CD14-positive monocyte (primary cell): Measurements from ENCODE around the gene SPRED2. TPM values are rescaled to one million over a fixed set of nuclear protein-coding genes. Genes with fewer than 3 reads are reported as not detected.

ENCODE experiments used
- DNase-seq, 3 donors: peaks; one replicate each; pipeline ENCODE4 v3.0.0-alpha.2; 2011 to 2022
- H2AFZ ChIP-seq: 2 replicates; pipeline ENCODE4 v1.6.0; 2012; ENCODE audit warnings: mild to moderate bottlenecking, low read depth, low read length, inconsistent platforms; ENCODE audit not compliant: insufficient read depth, poor library complexity, severe bottlenecking
- H3K27ac ChIP-seq, 2 donors: 1 replicate in 1 of 2; 2 replicates in 1 of 2; pipeline ENCODE4 v1.5.1; 2012 to 2013; ENCODE audit warnings: low read length in 2 of 2, control low read depth in 1 of 2, inconsistent platforms in 1 of 2, low read depth in 1 of 2, mild to moderate bottlenecking in 1 of 2
- H3K27me3 ChIP-seq, 2 donors: one replicate each; pipeline versions ENCODE4 v1.6.0 to v1.6.1; 2011 to 2013; ENCODE audit warnings: low read length in 2 of 2; ENCODE audit not compliant: control insufficient read depth in 2 of 2, insufficient read depth in 2 of 2
- H3K36me3 ChIP-seq, 2 donors: replicated peaks in 1 of 2; 1 replicate in 1 of 2; 2 replicates in 1 of 2; pipeline versions ENCODE4 v1.5.1 to v1.6.1; 2012 to 2013; ENCODE audit warnings: low read length in 2 of 2, control low read depth in 1 of 2, inconsistent platforms in 1 of 2, mild to moderate bottlenecking in 1 of 2; ENCODE audit not compliant: insufficient read depth in 2 of 2, control insufficient read depth in 1 of 2
- H3K4me1 ChIP-seq, 2 donors: 1 replicate in 1 of 2; 2 replicates in 1 of 2; pipeline versions ENCODE4 v1.5.1 to v1.6.1; 2012 to 2013; ENCODE audit warnings: low read length in 2 of 2, control low read depth in 1 of 2, inconsistent platforms in 1 of 2, mild to moderate bottlenecking in 1 of 2, moderate library complexity in 1 of 2; ENCODE audit not compliant: insufficient read depth in 2 of 2, control insufficient read depth in 1 of 2
- H3K4me2 ChIP-seq: replicated peaks from 2 replicates; pipeline ENCODE3; 2012; ENCODE audit warnings: low read length, moderate library complexity, mild to moderate bottlenecking; ENCODE audit not compliant: poor library complexity, severe bottlenecking; ENCODE audit errors: extremely low read depth
- H3K4me3 ChIP-seq, 3 experiments: fragments of 200-600 bp in 1 of 3; sonication (generic) in 1 of 3; replicated peaks in 1 of 3; 1 replicate in 2 of 3; 2 replicates in 1 of 3; pipeline ENCODE4 v1.5.1; 2011 to 2013; ENCODE audit warnings: low read length in 3 of 3, mild to moderate bottlenecking in 3 of 3, control low read depth in 2 of 3, low read depth in 2 of 3, inconsistent platforms in 1 of 3, moderate library complexity in 1 of 3
- H3K79me2 ChIP-seq: 2 replicates; pipeline ENCODE4 v1.6.0; 2012; ENCODE audit warnings: mild to moderate bottlenecking, control low read depth, inconsistent platforms, low read length, moderate library complexity; ENCODE audit not compliant: insufficient read depth
- H3K9ac ChIP-seq: 2 replicates; pipeline ENCODE4 v1.6.0; 2017; ENCODE audit warnings: low read length, mild to moderate bottlenecking; ENCODE audit not compliant: insufficient read depth, poor library complexity, severe bottlenecking
- H3K9me3 ChIP-seq, 2 donors: replicated peaks in 1 of 2; 1 replicate in 1 of 2; 2 replicates in 1 of 2; pipeline versions ENCODE4 v1.5.1 to v1.6.1; 2012 to 2013; ENCODE audit warnings: low read length in 2 of 2, control low read depth in 1 of 2; ENCODE audit not compliant: control insufficient read depth in 1 of 2, insufficient read depth in 1 of 2
- H4K20me1 ChIP-seq: 2 replicates; pipeline ENCODE4 v1.6.0; 2012; ENCODE audit warnings: mild to moderate bottlenecking, low read length, control low read depth, moderate library complexity; ENCODE audit not compliant: insufficient read depth
- H3K27ac Mint-ChIP-seq, 7 donors: one replicate each; pipeline ENCODE4 v1.8.0; 2020; ENCODE audit warnings: mild to moderate bottlenecking in 7 of 7, mixed read lengths in 7 of 7, moderate library complexity in 6 of 7, inconsistent platforms in 2 of 7
- H3K27me3 Mint-ChIP-seq, 3 donors: one replicate each; pipeline ENCODE4 v1.8.0; 2021 to 2022; ENCODE audit warnings: low read depth in 3 of 3, mild to moderate bottlenecking in 3 of 3, mixed read lengths in 3 of 3, moderate library complexity in 3 of 3, inconsistent platforms in 1 of 3
- H3K36me3 Mint-ChIP-seq, 2 donors: one replicate each; pipeline ENCODE4 v1.8.0; 2020; ENCODE audit warnings: mixed read lengths in 2 of 2, inconsistent platforms in 1 of 2, mild to moderate bottlenecking in 1 of 2
- H3K4me1 Mint-ChIP-seq: one replicate; pipeline ENCODE4 v1.8.0; 2020; ENCODE audit warnings: mild to moderate bottlenecking, mixed read lengths
- H3K4me3 Mint-ChIP-seq, 2 donors: one replicate each; pipeline ENCODE4 v1.8.0; 2020; ENCODE audit warnings: mild to moderate bottlenecking in 2 of 2, mixed read lengths in 2 of 2, moderate library complexity in 1 of 2
- H3K9me3 Mint-ChIP-seq, 7 donors: one replicate each; pipeline ENCODE4 v1.8.0; 2020 to 2022; ENCODE audit warnings: mixed read lengths in 7 of 7, mild to moderate bottlenecking in 6 of 7, moderate library complexity in 6 of 7, inconsistent platforms in 2 of 7
- CTCF ChIP-seq: fragments of 200-600 bp; IDR thresholded peaks from one replicate; pipeline ENCODE4 v1.8.0; 2022; ENCODE audit warnings: antibody characterized with exemption, mild to moderate bottlenecking
- WGBS: methylation state at CpG from one replicate; pipeline ENCODE4 v1.1.5; 2013; ENCODE audit warnings: missing lambda C conversion rate; ENCODE audit not compliant: insufficient coverage; 5-methylcytosine and 5-hydroxymethylcytosine counted together
- intact Hi-C, 2 donors: fragments of 100-400 bp; cut with micrococcal nuclease; formaldehyde crosslinking; loops; one replicate each; pipeline versions ENCODE4 v1.15.0 to v1.15.1; 2023
- polyA plus RNA-seq, 3 donors: library from polyadenylated mRNA; depleted of rRNA in 1 of 3; unstranded in 2 of 3; stranded (reverse) in 1 of 3; fragments of 300-500 nt in 2 of 3; fragments of >200 nt in 1 of 3; fragmentation: Illumina TruSeq in 2 of 3; gene quantifications; 1 replicate in 2 of 3; 2 replicates in 1 of 3; pipeline ENCODE4 v1.2.3, GENCODE V29; 2012 to 2021

The SPRED2 gene
- polyA plus RNA-seq, 3 donors = 0.20 to 2.0 (median 0.33) TPM

GRCh38 chr2:65357095-65357958 lies 75.1 kb downstream of the SPRED2 start:
- intact Hi-C loops = no loop called here
- H3K27me3 ChIP-seq = no peaks in the 10 kb centered on the region
- H3K4me3 Mint-ChIP-seq = no peak overlapping the region
- peaks cover 9 to 21% of the 10 kb centered on the region in 2 donors for H3K4me1 ChIP-seq
- no peak overlapping the region for H3K9ac ChIP-seq
- no peaks in the 10 kb centered on the region for H3K9me3 Mint-ChIP-seq
- TF ChIP-seq CTCF = no peak
- no peak overlapping the region for H3K4me2 ChIP-seq
- no peak overlapping the region for H3K27ac Mint-ChIP-seq
- no peaks in the 10 kb centered on the region for H4K20me1 ChIP-seq
- H3K9me3 ChIP-seq = no peaks in the 10 kb centered on the region
- no peak overlapping the region for H3K4me3 ChIP-seq
- WGBS = 92% methylated on average over 4 of the region's 9 CpGs
- H3K27ac ChIP-seq = no peak overlapping the region
- no peak overlapping the region for H2AFZ ChIP-seq
- peaks cover 24% of the 10 kb centered on the region for H3K4me1 Mint-ChIP-seq
- H3K27me3 Mint-ChIP-seq = peaks cover 0 to 3% (median 0%) of the 10 kb centered on the region in 3 donors
- no peaks in the 10 kb centered on the region for H3K79me2 ChIP-seq
- no peaks in the 10 kb centered on the region for H3K36me3 ChIP-seq
- DNase-seq = no peak
- no peaks in the 10 kb centered on the region for H3K36me3 Mint-ChIP-seq

- H3K27ac ChIP-seq = no peak overlapping the region
- H3K79me2 ChIP-seq = no peaks in the 10 kb centered on the region
- H3K9ac ChIP-seq = no peak overlapping the region
- H3K4me1 Mint-ChIP-seq = peaks cover 23% of the 10 kb centered on the region
- no peak overlapping the region for H3K4me2 ChIP-seq
- H3K4me1 ChIP-seq = peaks cover 4 to 15% of the 10 kb centered on the region in 2 donors
- H3K9me3 ChIP-seq = no peaks in the 10 kb centered on the region
- WGBS = 100% methylated on average over 2 of the region's 9 CpGs
- no peak overlapping the region for H3K4me3 Mint-ChIP-seq
- no peaks in the 10 kb centered on the region for H3K36me3 ChIP-seq
- intact Hi-C loops = no loop called here
- no peak overlapping the region for H3K27ac Mint-ChIP-seq
- no peaks in the 10 kb centered on the region for H4K20me1 ChIP-seq
- H3K27me3 ChIP-seq = no peaks in the 10 kb centered on the region
- TF ChIP-seq CTCF = no peak
- no peak for DNase-seq
- H3K9me3 Mint-ChIP-seq = no peaks in the 10 kb centered on the region
- H2AFZ ChIP-seq = no peak overlapping the region
- no peaks in the 10 kb centered on the region for H3K36me3 Mint-ChIP-seq
- peaks cover 0 to 2% (median 0%) of the 10 kb centered on the region in 3 donors for H3K27me3 Mint-ChIP-seq
- H3K4me3 ChIP-seq = no peak overlapping the region
Observed at GRCh38 chr2:65355186-65355831, 77.1 kb downstream of the SPRED2 start.
